HG02970 (cell line): Measurements from ENCODE around the gene GADL1.

Experiments used
- ATAC-seq: cut with Tn5 transposase; IDR thresholded peaks from one replicate; pipeline ENCODE4 v1.9.1; 2021; ENCODE audit warnings: mild to moderate bottlenecking, moderate library complexity, moderate number of reproducible peaks; ENCODE audit not compliant: unreplicated experiment, low FRiP score

The GADL1 gene

GRCh38 chr3:30886888-30887287 lies 7.6 kb downstream of the GADL1 start:
- no peak for ATAC-seq

GRCh38 chr3:30878862-30879261 lies 15.6 kb downstream of the GADL1 start:
- no peak for ATAC-seq

- ATAC-seq = no peak
Measured at GRCh38 chr3:30875505-30875904, 19.0 kb downstream of the GADL1 start.

- ATAC-seq = no peak
Measured at GRCh38 chr3:30873671-30874070, 20.8 kb downstream of the GADL1 start.

- ATAC-seq = no peak
Measured at GRCh38 chr3:30872879-30873278, 21.6 kb downstream of the GADL1 start.

- no peak for ATAC-seq
Measured at GRCh38 chr3:30871720-30872119, 22.7 kb downstream of the GADL1 start.

- ATAC-seq = no peak
Measured at GRCh38 chr3:30864836-30865235, 29.6 kb downstream of the GADL1 start.

- ATAC-seq = no peak
Measured at GRCh38 chr3:30864132-30864531, 30.3 kb downstream of the GADL1 start.

GRCh38 chr3:30862004-30862403 lies 32.5 kb downstream of the GADL1 start:
- no peak for ATAC-seq

GRCh38 chr3:30858894-30859389 lies 35.5 kb downstream of the GADL1 start:
- no peak for ATAC-seq

GRCh38 chr3:30855400-30856292 lies 38.8 kb downstream of the GADL1 start:
- ATAC-seq = no peak

- no peak for ATAC-seq
Measured at GRCh38 chr3:30852833-30853232, 41.6 kb downstream of the GADL1 start.

GRCh38 chr3:30848087-30848779 lies 46.2 kb downstream of the GADL1 start:
- ATAC-seq = no peak

- ATAC-seq = no peak
Measured at GRCh38 chr3:30847592-30847991, 46.9 kb downstream of the GADL1 start.

GRCh38 chr3:30845606-30846005 lies 48.9 kb downstream of the GADL1 start:
- no peak for ATAC-seq

- no peak for ATAC-seq
Measured at GRCh38 chr3:30843877-30844276, 50.6 kb downstream of the GADL1 start.

GRCh38 chr3:30836141-30836540 lies 58.3 kb downstream of the GADL1 start:
- no peak for ATAC-seq

- ATAC-seq = no peak
Measured at GRCh38 chr3:30835667-30836066, 58.8 kb downstream of the GADL1 start.

- no peak for ATAC-seq
Measured at GRCh38 chr3:30832961-30833575, 61.4 kb downstream of the GADL1 start.

- no peak for ATAC-seq
Measured at GRCh38 chr3:30827080-30827479, 67.4 kb downstream of the GADL1 start.

GRCh38 chr3:30826531-30826942 lies 67.9 kb downstream of the GADL1 start:
- ATAC-seq = no peak
